H9 (cell line): ENCODE results near the gene FGF12. TPM values are rescaled to one million over a fixed set of nuclear protein-coding genes. Genes with fewer than 3 reads are reported as not detected.

Experiments used
- DNase-seq: peaks from one replicate; pipeline ENCODE4 v3.0.0-alpha.2; 2017
- H2AFZ ChIP-seq: one replicate; pipeline ENCODE4 v1.6.1; 2013; ENCODE audit warnings: mild to moderate bottlenecking, low read length, control low read depth, moderate library complexity
- H2AK5ac ChIP-seq: 2 replicates; pipeline ENCODE4 v1.6.1; 2013; ENCODE audit warnings: low read length, control low read depth, mixed read lengths; ENCODE audit not compliant: insufficient read length
- H2BK120ac ChIP-seq: one replicate; pipeline ENCODE4 v1.6.1; 2013; ENCODE audit warnings: low read depth, mild to moderate bottlenecking, low read length, control low read depth, inconsistent platforms; ENCODE audit not compliant: poor library complexity, severe bottlenecking
- H2BK12ac ChIP-seq: 2 replicates; pipeline ENCODE4 v1.6.1; 2013; ENCODE audit warnings: low read length, control low read depth, mixed read lengths, low read depth; ENCODE audit not compliant: insufficient read length
- H2BK15ac ChIP-seq: 2 replicates; pipeline ENCODE4 v1.6.1; 2013; ENCODE audit warnings: low read depth, low read length, control low read depth
- H2BK20ac ChIP-seq: one replicate; pipeline ENCODE4 v1.6.1; 2013; ENCODE audit warnings: low read depth, mild to moderate bottlenecking, low read length, control low read depth, inconsistent platforms; ENCODE audit not compliant: poor library complexity, severe bottlenecking
- H2BK5ac ChIP-seq: 2 replicates; pipeline ENCODE4 v1.6.1; 2013; ENCODE audit warnings: low read length, control low read depth, mixed read lengths; ENCODE audit not compliant: insufficient read length
- H3K14ac ChIP-seq: 2 replicates; pipeline ENCODE4 v1.6.1; 2013; ENCODE audit warnings: low read length, control low read depth; ENCODE audit not compliant: insufficient read depth
- H3K18ac ChIP-seq: 2 replicates; pipeline ENCODE4 v1.6.1; 2013; ENCODE audit warnings: low read depth, mild to moderate bottlenecking, mixed read lengths, low read length, control low read depth; ENCODE audit not compliant: insufficient read length
- H3K23ac ChIP-seq: 2 replicates; pipeline ENCODE4 v1.6.1; 2013; ENCODE audit warnings: low read length, control low read depth, mixed read lengths, low read depth; ENCODE audit not compliant: insufficient read length
- H3K23me2 ChIP-seq: 2 replicates; pipeline ENCODE4 v1.6.1; 2013; ENCODE audit warnings: low read depth, mild to moderate bottlenecking, mixed read lengths, low read length, control low read depth; ENCODE audit not compliant: insufficient read length, poor library complexity, severe bottlenecking
- H3K27ac ChIP-seq: 2 replicates; pipeline ENCODE4 v1.5.1; 2013; ENCODE audit warnings: low read length, control low read depth, mixed read lengths, low read depth; ENCODE audit not compliant: insufficient read length
- H3K27me3 ChIP-seq: 2 replicates; pipeline ENCODE4 v1.6.1; 2013; ENCODE audit warnings: low read length, control low read depth, inconsistent platforms; ENCODE audit not compliant: insufficient read depth
- H3K4ac ChIP-seq: 2 replicates; pipeline ENCODE4 v1.6.1; 2013; ENCODE audit warnings: low read depth, mild to moderate bottlenecking, control low read depth, inconsistent platforms, low read length, moderate library complexity
- H3K4me1 ChIP-seq: 2 replicates; pipeline ENCODE4 v1.6.1; 2013; ENCODE audit warnings: low read length, control low read depth, inconsistent platforms; ENCODE audit not compliant: insufficient read depth
- H3K4me2 ChIP-seq: 2 replicates; pipeline ENCODE4 v1.6.1; 2013; ENCODE audit warnings: low read length, control low read depth, mixed read lengths; ENCODE audit not compliant: insufficient read length, insufficient read depth
- H3K56ac ChIP-seq: 2 replicates; pipeline ENCODE4 v1.6.1; 2013; ENCODE audit warnings: low read depth, mild to moderate bottlenecking, mixed read lengths, low read length, control low read depth; ENCODE audit not compliant: insufficient read length
- H3K79me1 ChIP-seq: 2 replicates; pipeline ENCODE4 v1.6.1; 2013; ENCODE audit warnings: low read depth, mild to moderate bottlenecking, moderate library complexity, low read length, control low read depth, inconsistent platforms; ENCODE audit not compliant: insufficient read depth, poor library complexity, severe bottlenecking
- H3K79me2 ChIP-seq: 2 replicates; pipeline ENCODE4 v1.6.1; 2013; ENCODE audit warnings: low read length, control low read depth, inconsistent platforms; ENCODE audit not compliant: insufficient read depth
- H3K9ac ChIP-seq: 2 replicates; pipeline ENCODE4 v1.6.1; 2013; ENCODE audit warnings: low read length, control low read depth, mixed read lengths; ENCODE audit not compliant: insufficient read length; ENCODE audit errors: extremely low read depth
- H3K9me3 ChIP-seq: one replicate; pipeline ENCODE4 v1.6.1; 2013; ENCODE audit warnings: low read depth, low read length, inconsistent platforms; ENCODE audit not compliant: control insufficient read depth
- H3T11ph ChIP-seq: one replicate; pipeline ENCODE4 v1.6.1; 2013; ENCODE audit warnings: mild to moderate bottlenecking, low read length, control low read depth, inconsistent platforms
- H4K20me1 ChIP-seq: one replicate; pipeline ENCODE4 v1.6.1; 2013; ENCODE audit not compliant: control insufficient read depth, insufficient read length, insufficient read depth
- H4K5ac ChIP-seq: 2 replicates; pipeline ENCODE4 v1.6.1; 2013; ENCODE audit warnings: low read depth, mild to moderate bottlenecking, mixed read lengths, low read length, control low read depth; ENCODE audit not compliant: insufficient read length
- H4K8ac ChIP-seq: replicated peaks from 2 replicates; pipeline ENCODE4 v1.6.1; 2013; ENCODE audit warnings: low read length, control low read depth, mixed read lengths, low read depth; ENCODE audit not compliant: insufficient read length
- H4K91ac ChIP-seq: 2 replicates; pipeline ENCODE4 v1.6.1; 2013; ENCODE audit warnings: low read depth, mild to moderate bottlenecking, moderate library complexity, mixed read lengths, low read length, control low read depth; ENCODE audit not compliant: insufficient read length
- H3K27ac Mint-ChIP-seq, 3 experiments: 2 replicates in 2 of 3; 3 replicates in 1 of 3; pipeline ENCODE4 v1.8.0; 2020 to 2021; ENCODE audit warnings: mixed read lengths in 3 of 3, mild to moderate bottlenecking in 1 of 3, moderate library complexity in 1 of 3
- H3K27me3 Mint-ChIP-seq: 2 replicates; pipeline ENCODE4 v1.8.0; 2021; ENCODE audit warnings: low read depth, mild to moderate bottlenecking, moderate library complexity, mixed read lengths
- H3K36me3 Mint-ChIP-seq, 3 experiments: 2 replicates in 2 of 3; 3 replicates in 1 of 3; pipeline ENCODE4 v1.8.0; 2020 to 2021; ENCODE audit warnings: low read depth in 3 of 3, mixed read lengths in 3 of 3; ENCODE audit not compliant: insufficient read depth in 1 of 3
- H3K4me1 Mint-ChIP-seq, 2 experiments: 2 replicates each; pipeline ENCODE4 v1.8.0; 2020; ENCODE audit warnings: mixed read lengths in 2 of 2
- H3K4me3 Mint-ChIP-seq, 2 experiments: 2 replicates in 1 of 2; 3 replicates in 1 of 2; pipeline ENCODE4 v1.8.0; 2020 to 2021; ENCODE audit warnings: mild to moderate bottlenecking in 2 of 2, mixed read lengths in 2 of 2, moderate library complexity in 1 of 2
- H3K9me3 Mint-ChIP-seq, 2 experiments: 2 replicates in 1 of 2; 3 replicates in 1 of 2; pipeline ENCODE4 v1.8.0; 2020; ENCODE audit warnings: mild to moderate bottlenecking in 2 of 2, mixed read lengths in 2 of 2, moderate library complexity in 1 of 2
- CTCF ChIP-seq: fragments of 200-600 bp; sonication (generic); conservative IDR thresholded peaks from 3 replicates; pipeline ENCODE4 v1.8.0; 2021; ENCODE audit warnings: antibody characterized with exemption, mild to moderate bottlenecking
- WGBS: extraction: QIAGEN DNeasy Blood & Tissue Kit; methylation state at CpG from one replicate; pipeline ENCODE4 v1.1.7; 2013; ENCODE audit warnings: missing lambda C conversion rate, low lambda C conversion rate, mixed read lengths; ENCODE audit not compliant: insufficient read length; ENCODE audit errors: extremely low coverage; 5-methylcytosine and 5-hydroxymethylcytosine counted together
- total RNA-seq: library from RNA; stranded (reverse); gene quantifications from 2 replicates; pipeline ENCODE4 v1.2.1, GENCODE V29; 2021

The FGF12 gene
- total RNA-seq, 1 experiment from 2014 or later: 5.6 TPM

- H3K23me2 ChIP-seq: no peaks in the 10 kb centered on the region
- no peak overlapping the region for H2AK5ac ChIP-seq
- H4K20me1 ChIP-seq: no peaks in the 10 kb centered on the region
- H4K91ac ChIP-seq: no peak overlapping the region
- H3K79me1 ChIP-seq: no peaks in the 10 kb centered on the region
- no peak for TF ChIP-seq CTCF
- Mint-ChIP-seq H3K27ac (no peak overlapping the region), H3K36me3 (no peaks in the 10 kb centered on the region), H3K4me1 (peaks cover 2% of the 10 kb centered on the region in 2 experiments; a peak in 2 of 4 replicates), H3K9me3 (no peaks in the 10 kb centered on the region), H3K4me3 (no peak overlapping the region), H3K27me3 (no peaks in the 10 kb centered on the region)
- no peak overlapping the region for H3K56ac ChIP-seq
- H3K4me1 ChIP-seq: no peaks in the 10 kb centered on the region
- no peak overlapping the region for H3T11ph ChIP-seq
- no peak overlapping the region for H3K27ac ChIP-seq
- no peak overlapping the region for H3K14ac ChIP-seq
- no peaks in the 10 kb centered on the region for H3K79me2 ChIP-seq
- H2BK12ac ChIP-seq: no peak overlapping the region
- no peak overlapping the region for H2BK15ac ChIP-seq
- no peak overlapping the region for H2BK5ac ChIP-seq
- H4K8ac ChIP-seq: no peak overlapping the region
- H2AFZ ChIP-seq: no peak overlapping the region
- no peak overlapping the region for H3K23ac ChIP-seq
- no peak overlapping the region for H2BK120ac ChIP-seq
- H3K4ac ChIP-seq: no peak overlapping the region
- H3K27me3 ChIP-seq: no peaks in the 10 kb centered on the region
- no peak overlapping the region for H2BK20ac ChIP-seq
- no peak overlapping the region for H3K18ac ChIP-seq
- no peak overlapping the region for H3K4me2 ChIP-seq
- no peak overlapping the region for H4K5ac ChIP-seq
- WGBS: no CpG with 5 or more reads among the region's 1 CpG
- no peak for DNase-seq
- no peaks in the 10 kb centered on the region for H3K9me3 ChIP-seq
- H3K9ac ChIP-seq: no peak overlapping the region
Observed at GRCh38 chr3:192637803-192638202, 89.5 kb downstream of the FGF12 start.
